ENCODE results near the gene NACA2. TPM values are rescaled to one million over a fixed set of nuclear protein-coding genes. Genes with fewer than 3 reads are reported as not detected.
A peak's percentile ranks its signal among the peaks of the same experiment; 100 is the strongest.

Gene NACA2
- total RNA-seq (2021) = not detected in 2 replicates
- Bru-seq, nascent RNA = not detected
- BruChase-seq, experiment 1, labeled RNA remaining after a 2-hour chase = percentile 35 among the genes with signal in this experiment
- BruChase-seq, experiment 2, labeled RNA remaining after a 6-hour chase = percentile 26 among the genes with signal in this experiment
- long read RNA-seq = 0 reads

GRCh38 chr17:61591018-61591417, at the start of gene NACA2:
NACA2 (minus strand) TSS chr17:61591219; CDS start chr17:61591180, 39 bp downstream.
- no peak within 1 kb of the TSS; the same call in 1 of the 2 replicates for H2AFZ ChIP-seq
- no TSS peak for BruUV-seq (replicated peaks)
- H3K4me1 ChIP-seq (replicated peaks; ENCODE audit: insufficient read depth) = no peaks in the 10 kb centered on the region
- ChIA-PET CTCF (no interaction called here), POLR2A (ENCODE audit: unreplicated experiment) (no interaction called here)
- TF ChIP-seq EZH2 (IDR thresholded peaks at IDR 0.05; ENCODE audit: low read depth) (no peak), CTCF (conservative IDR thresholded peaks at IDR 0.05) (no peak)
- H3F3A ChIP-seq (ENCODE audit: insufficient read depth, low read depth) = no peaks in the 10 kb centered on the region
- H3K4me3 ChIP-seq = no peak within 1 kb of the TSS
- no peaks in the 10 kb centered on the region for H3K36me3 ChIP-seq (ENCODE audit: low read depth)
- H3K4me2 ChIP-seq = no peak within 1 kb of the TSS
- no peaks in the 10 kb centered on the region for H4K20me1 ChIP-seq (ENCODE audit: insufficient read depth)
- H3K9me3 ChIP-seq (ENCODE audit: insufficient read depth, low read depth) = no peaks in the 10 kb centered on the region
- H3K79me2 ChIP-seq (ENCODE audit: low read depth) = no peaks in the 10 kb centered on the region
- intact Hi-C loops (cut with micrococcal nuclease; ENCODE audit: unreplicated experiment) = no loop called here
- H3K27ac ChIP-seq = no peak within 1 kb of the TSS
- H3K9me2 ChIP-seq (ENCODE audit: insufficient read depth) = no peaks in the 10 kb centered on the region
- DNase-seq = no peak
- H3K27me3 ChIP-seq (ENCODE audit: insufficient read depth, low read depth) = 0 out of 2 replicates have a peak, but pooled peaks cover 4% of the 10 kb centered on the region

GRCh38 chr17:61639818-61640217, 48.8 kb upstream of the NACA2 start:
- no TSS peak for BruUV-seq (replicated peaks)
- no peak overlapping the region for H2AFZ ChIP-seq
- no peak for DNase-seq

GRCh38 chr17:61638087-61638486, 47.1 kb upstream of the NACA2 start:
- no peaks in the 10 kb centered on the region for H3K9me2 ChIP-seq (ENCODE audit: insufficient read depth)
- DNase-seq = no peak
- no peaks in the 10 kb centered on the region for H3K27me3 ChIP-seq (ENCODE audit: insufficient read depth, low read depth)
- no peak overlapping the region for H2AFZ ChIP-seq
- H3K4me3 ChIP-seq = no peak overlapping the region
- CTCF ChIA-PET = no interaction called here
- no peaks in the 10 kb centered on the region for H3F3A ChIP-seq (ENCODE audit: insufficient read depth, low read depth)
- H3K4me1 ChIP-seq (replicated peaks; ENCODE audit: insufficient read depth) = no peaks in the 10 kb centered on the region
- H3K4me2 ChIP-seq = no peak overlapping the region
- H4K20me1 ChIP-seq (ENCODE audit: insufficient read depth) = no peaks in the 10 kb centered on the region
- TF ChIP-seq EZH2 (IDR thresholded peaks at IDR 0.05; ENCODE audit: low read depth) (no peak), CTCF (conservative IDR thresholded peaks at IDR 0.05) (no peak)
- intact Hi-C loops (cut with micrococcal nuclease; ENCODE audit: unreplicated experiment) = loop anchor here (5.0 kb wide), 2 partner anchors 226 to 429 kb away; partner anchors contain the start of gene MED13
- BruUV-seq (replicated peaks) = no TSS peak
- H3K36me3 ChIP-seq (ENCODE audit: low read depth) = no peaks in the 10 kb centered on the region
- H3K9me3 ChIP-seq (ENCODE audit: insufficient read depth, low read depth) = no peaks in the 10 kb centered on the region
- no peak overlapping the region for H3K27ac ChIP-seq
- H3K79me2 ChIP-seq (ENCODE audit: low read depth) = no peaks in the 10 kb centered on the region
- POLR2A ChIA-PET (ENCODE audit: unreplicated experiment) = no interaction called here

More at GRCh38 chr17:61639818-61640217, 48.8 kb upstream of the NACA2 start:
- no peaks in the 10 kb centered on the region for H3K79me2 ChIP-seq (ENCODE audit: low read depth)
- no peak for TF ChIP-seq CTCF (conservative IDR thresholded peaks at IDR 0.05)
- no peak for TF ChIP-seq EZH2 (IDR thresholded peaks at IDR 0.05; ENCODE audit: low read depth)
- no peak overlapping the region for H3K4me3 ChIP-seq
- no peaks in the 10 kb centered on the region for H3K9me2 ChIP-seq (ENCODE audit: insufficient read depth)
- H3F3A ChIP-seq (ENCODE audit: insufficient read depth, low read depth) = no peaks in the 10 kb centered on the region
- H4K20me1 ChIP-seq (ENCODE audit: insufficient read depth) = no peaks in the 10 kb centered on the region
- no peaks in the 10 kb centered on the region for H3K27me3 ChIP-seq (ENCODE audit: insufficient read depth, low read depth)
- H3K27ac ChIP-seq = no peak overlapping the region
- H3K4me2 ChIP-seq = no peak overlapping the region
- H3K4me1 ChIP-seq (replicated peaks; ENCODE audit: insufficient read depth) = no peaks in the 10 kb centered on the region
- no peaks in the 10 kb centered on the region for H3K9me3 ChIP-seq (ENCODE audit: insufficient read depth, low read depth)
- intact Hi-C loops (cut with micrococcal nuclease; ENCODE audit: unreplicated experiment) = loop anchor here (5.0 kb wide), 2 partner anchors 228 to 427 kb away; partner anchors contain the start of gene MED13
- no peaks in the 10 kb centered on the region for H3K36me3 ChIP-seq (ENCODE audit: low read depth)
- CTCF ChIA-PET = no interaction called here
- POLR2A ChIA-PET (ENCODE audit: unreplicated experiment) = no interaction called here

All from PC-9 (cell line).